IgD-negative memory B cell (primary cell): ENCODE measurements around the gene SPRR3. TPM values are rescaled to one million over a fixed set of nuclear protein-coding genes. Genes with fewer than 3 reads are reported as not detected.
A peak's percentile ranks its signal among the peaks of the same experiment; 100 is the strongest.

Experiments used
- H3K27ac Mint-ChIP-seq, 3 donors: one replicate each; pipeline ENCODE4 v1.8.0; 2020 to 2022; ENCODE audit warnings: mild to moderate bottlenecking in 3 of 3, mixed read lengths in 3 of 3, moderate library complexity in 1 of 3
- H3K27me3 Mint-ChIP-seq: one replicate; pipeline ENCODE4 v1.8.0; 2021; ENCODE audit warnings: mixed read lengths
- H3K36me3 Mint-ChIP-seq: one replicate; pipeline ENCODE4 v1.8.0; 2020; ENCODE audit warnings: mild to moderate bottlenecking, mixed read lengths
- H3K4me1 Mint-ChIP-seq, 3 donors: one replicate each; pipeline ENCODE4 v1.8.0; 2020 to 2022; ENCODE audit warnings: mixed read lengths in 3 of 3, mild to moderate bottlenecking in 1 of 3
- H3K4me3 Mint-ChIP-seq, 4 donors: one replicate each; pipeline ENCODE4 v1.8.0; 2020 to 2022; ENCODE audit warnings: mild to moderate bottlenecking in 4 of 4, mixed read lengths in 4 of 4, moderate library complexity in 3 of 4
- H3K9me3 Mint-ChIP-seq, 3 donors: one replicate each; pipeline ENCODE4 v1.8.0; 2020 to 2021; ENCODE audit warnings: mixed read lengths in 3 of 3, mild to moderate bottlenecking in 1 of 3
- polyA plus RNA-seq: library from polyadenylated mRNA; unstranded; fragments of 300-500 nt; fragmentation: Illumina TruSeq; gene quantifications from one replicate; pipeline ENCODE4 v1.2.3, GENCODE V29; 2021

The SPRR3 gene
- polyA plus RNA-seq, 1 donor from 2014 or later, result not detected

GRCh38 chr1:152972196-152972886 is 29.2 kb upstream of the SPRR3 start:
- Mint-ChIP-seq H3K27ac (no peak overlapping the region), H3K27me3 (peaks cover 11% of the 10 kb centered on the region), H3K9me3 (no peaks in the 10 kb centered on the region), H3K4me1 (peaks cover 0 to 8% (median 0%) of the 10 kb centered on the region in 3 donors), H3K4me3 (no peak overlapping the region), H3K36me3 (no peaks in the 10 kb centered on the region)

- H3K4me1 Mint-ChIP-seq, result no peaks in the 10 kb centered on the region
- H3K27ac Mint-ChIP-seq, result no peak overlapping the region
- no peaks in the 10 kb centered on the region for H3K9me3 Mint-ChIP-seq
- no peaks in the 10 kb centered on the region for H3K36me3 Mint-ChIP-seq
- H3K4me3 Mint-ChIP-seq, result no peak overlapping the region
- H3K27me3 Mint-ChIP-seq, result peaks cover 20% of the 10 kb centered on the region
These were observed 24.9 kb upstream of the SPRR3 start for GRCh38 chr1:152976688-152977087.

GRCh38 chr1:152977614-152978013 is 23.9 kb upstream of the SPRR3 start:
- H3K36me3 Mint-ChIP-seq, result no peaks in the 10 kb centered on the region
- H3K9me3 Mint-ChIP-seq, result no peaks in the 10 kb centered on the region
- H3K4me3 Mint-ChIP-seq, result no peak overlapping the region
- peaks cover 20% of the 10 kb centered on the region for H3K27me3 Mint-ChIP-seq
- H3K27ac Mint-ChIP-seq, result no peak overlapping the region
- H3K4me1 Mint-ChIP-seq, result no peaks in the 10 kb centered on the region

GRCh38 chr1:152980676-152981075 is 20.9 kb upstream of the SPRR3 start:
- Mint-ChIP-seq H3K27ac (no peak overlapping the region), H3K9me3 (peaks cover 0 to 2% (median 0%) of the 10 kb centered on the region in 3 donors), H3K36me3 (no peaks in the 10 kb centered on the region), H3K4me3 (no peak overlapping the region), H3K4me1 (no peaks in the 10 kb centered on the region), H3K27me3 (peaks cover 22% of the 10 kb centered on the region)

- H3K36me3 Mint-ChIP-seq, result no peaks in the 10 kb centered on the region
- H3K27ac Mint-ChIP-seq, result no peak overlapping the region
These were observed 20.2 kb upstream of the SPRR3 start for GRCh38 chr1:152981146-152981871.

GRCh38 chr1:152982076-152982475 is 19.5 kb upstream of the SPRR3 start:
- Mint-ChIP-seq H3K9me3 (peaks cover 0 to 3% (median 2%) of the 10 kb centered on the region in 3 donors), H3K4me3 (no peak overlapping the region), H3K27me3 (peaks cover 21% of the 10 kb centered on the region), H3K27ac (no peak overlapping the region), H3K36me3 (no peaks in the 10 kb centered on the region), H3K4me1 (no peaks in the 10 kb centered on the region)

More at GRCh38 chr1:152981146-152981871, 20.2 kb upstream of the SPRR3 start:
- Mint-ChIP-seq H3K9me3 (peaks cover 0 to 3% (median 2%) of the 10 kb centered on the region in 3 donors), H3K4me1 (no peaks in the 10 kb centered on the region), H3K27me3 (peaks cover 21% of the 10 kb centered on the region), H3K4me3 (no peak overlapping the region)

- no peaks in the 10 kb centered on the region for H3K36me3 Mint-ChIP-seq
- no peaks in the 10 kb centered on the region for H3K4me1 Mint-ChIP-seq
- H3K27me3 Mint-ChIP-seq, result peaks cover 18% of the 10 kb centered on the region
- H3K9me3 Mint-ChIP-seq, result peaks cover 0 to 5% (median 3%) of the 10 kb centered on the region in 3 donors
- peak overlapping the region in 1 of 4 donors; percentile 52 for H3K4me3 Mint-ChIP-seq
- H3K27ac Mint-ChIP-seq, result no peak overlapping the region
These were observed 18.3 kb upstream of the SPRR3 start for GRCh38 chr1:152983234-152983633.

GRCh38 chr1:152983743-152984142 is 17.8 kb upstream of the SPRR3 start, which contains the start of gene SPRR1A:
SPRR1A (plus strand) TSS chr1:152984081; CDS start chr1:152985231, 1,150 bp downstream.
- H3K27me3 Mint-ChIP-seq, result peaks cover 18% of the 10 kb centered on the region
- H3K36me3 Mint-ChIP-seq, result no peaks in the 10 kb centered on the region
- H3K9me3 Mint-ChIP-seq, result peaks cover 0 to 5% (median 3%) of the 10 kb centered on the region in 3 donors
- H3K4me3 Mint-ChIP-seq, result peak within 1 kb of the TSS in 1 of 4 donors; percentile 52
- H3K4me1 Mint-ChIP-seq, result no peaks in the 10 kb centered on the region
- no peak within 1 kb of the TSS for H3K27ac Mint-ChIP-seq

- Mint-ChIP-seq H3K4me1 (peaks cover 0 to 2% (median 0%) of the 10 kb centered on the region in 3 donors), H3K36me3 (no peaks in the 10 kb centered on the region), H3K27ac (no peak overlapping the region), H3K9me3 (peaks cover 0 to 5% (median 3%) of the 10 kb centered on the region in 3 donors), H3K4me3 (no peak overlapping the region), H3K27me3 (peaks cover 13% of the 10 kb centered on the region)
These were observed 15.0 kb upstream of the SPRR3 start for GRCh38 chr1:152986578-152986977.

- peaks cover 0 to 7% (median 3%) of the 10 kb centered on the region in 3 donors for H3K9me3 Mint-ChIP-seq
- no peak overlapping the region for H3K27ac Mint-ChIP-seq
- peaks cover 5% of the 10 kb centered on the region for H3K27me3 Mint-ChIP-seq
- no peak overlapping the region for H3K4me3 Mint-ChIP-seq
- peaks cover 3% of the 10 kb centered on the region for H3K36me3 Mint-ChIP-seq
- H3K4me1 Mint-ChIP-seq, result peaks cover 0 to 2% (median 0%) of the 10 kb centered on the region in 3 donors
These were observed 8.4 kb upstream of the SPRR3 start for GRCh38 chr1:152993186-152993585.

- Mint-ChIP-seq H3K27ac (no peak overlapping the region), H3K36me3 (peaks cover 3% of the 10 kb centered on the region), H3K9me3 (peaks cover 0 to 7% (median 3%) of the 10 kb centered on the region in 3 donors), H3K4me3 (no peak overlapping the region), H3K27me3 (peaks cover 9% of the 10 kb centered on the region), H3K4me1 (peaks cover 0 to 2% (median 0%) of the 10 kb centered on the region in 3 donors)
These were observed 5.7 kb upstream of the SPRR3 start for GRCh38 chr1:152995842-152996241.

- Mint-ChIP-seq H3K36me3 (peaks cover 3% of the 10 kb centered on the region), H3K4me3 (no peak overlapping the region), H3K27ac (no peak overlapping the region), H3K9me3 (peaks cover 0 to 7% (median 3%) of the 10 kb centered on the region in 3 donors), H3K27me3 (peaks cover 8% of the 10 kb centered on the region), H3K4me1 (no peaks in the 10 kb centered on the region)
These were observed 4.7 kb upstream of the SPRR3 start for GRCh38 chr1:152996633-152997400.

- H3K4me3 Mint-ChIP-seq, result no peak overlapping the region
- H3K9me3 Mint-ChIP-seq, result peaks cover 0 to 7% (median 3%) of the 10 kb centered on the region in 3 donors
- H3K36me3 Mint-ChIP-seq, result peaks cover 3% of the 10 kb centered on the region
- H3K27ac Mint-ChIP-seq, result no peak overlapping the region
- no peaks in the 10 kb centered on the region for H3K4me1 Mint-ChIP-seq
- peaks cover 11% of the 10 kb centered on the region for H3K27me3 Mint-ChIP-seq
These were observed 3.6 kb upstream of the SPRR3 start for GRCh38 chr1:152997901-152998300.

- no peaks in the 10 kb centered on the region for H3K4me1 Mint-ChIP-seq
- peaks cover 11% of the 10 kb centered on the region for H3K27me3 Mint-ChIP-seq
- H3K9me3 Mint-ChIP-seq, result peaks cover 0 to 7% (median 3%) of the 10 kb centered on the region in 3 donors
- no peak overlapping the region for H3K4me3 Mint-ChIP-seq
- H3K27ac Mint-ChIP-seq, result no peak overlapping the region
- H3K36me3 Mint-ChIP-seq, result peaks cover 3% of the 10 kb centered on the region
These were observed 3.1 kb upstream of the SPRR3 start for GRCh38 chr1:152998476-152998875.

- Mint-ChIP-seq H3K9me3 (peaks cover 0 to 7% (median 3%) of the 10 kb centered on the region in 3 donors), H3K4me3 (peak overlapping the region in 1 of 4 donors; percentile 20), H3K36me3 (peaks cover 3% of the 10 kb centered on the region)
These were observed 1.7 kb upstream of the SPRR3 start for GRCh38 chr1:152999818-153000217.

More at GRCh38 chr1:152999818-153000217, 1.7 kb upstream of the SPRR3 start:
- Mint-ChIP-seq H3K27me3 (peaks cover 11% of the 10 kb centered on the region), H3K4me1 (no peaks in the 10 kb centered on the region), H3K27ac (no peak overlapping the region)
